Stimulated activated CD4-positive, alpha-beta T cell treated with anti-CD3 and anti-CD28 coated beads, Interleukin-12 subunit alpha, Interleukin-12 subunit beta, amount 100 ng/mL, for 48 hours (primary cell): Measurements from ENCODE around the gene PCARE.
"Not testable (repeated sequence)": the region's sequence is repeated elsewhere in the genome, so short reads cannot be mapped to it uniquely, and the experiment has no call there.

Experiments used
- DNase-seq, 3 donors: peaks; one replicate each; pipeline ENCODE4 v3.0.0-alpha.2; 2020; ENCODE audit warnings: low read depth in 2 of 3, low spot score in 1 of 3

The PCARE gene

DNA sequence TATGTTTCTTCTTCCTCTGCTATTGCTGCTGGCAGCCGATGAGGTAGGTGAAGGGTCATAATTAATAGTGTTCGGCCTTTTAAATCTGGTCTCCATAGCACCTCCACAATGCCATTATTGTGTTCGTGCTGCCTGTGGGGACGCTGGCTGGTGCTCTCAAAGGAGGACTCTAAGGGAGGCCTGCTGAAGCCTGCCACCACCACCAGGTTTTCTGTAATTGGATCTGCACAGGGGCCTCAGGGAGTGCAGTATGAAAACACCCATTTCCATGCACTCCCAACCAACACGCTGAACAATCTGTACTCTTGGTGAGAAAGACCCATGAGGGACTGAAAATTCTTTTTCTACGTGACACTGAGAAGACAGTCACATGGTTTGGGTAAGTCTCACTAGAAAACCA lies 23.2 kb upstream of the PCARE start:
- DNase-seq: no peak

GRCh38 chr2:29096969-29097368 lies 22.6 kb upstream of the PCARE start:
- DNase-seq: no peak

- not testable (repeated sequence) for DNase-seq
Observed at GRCh38 chr2:29090311-29090710, 16.0 kb upstream of the PCARE start.

DNA sequence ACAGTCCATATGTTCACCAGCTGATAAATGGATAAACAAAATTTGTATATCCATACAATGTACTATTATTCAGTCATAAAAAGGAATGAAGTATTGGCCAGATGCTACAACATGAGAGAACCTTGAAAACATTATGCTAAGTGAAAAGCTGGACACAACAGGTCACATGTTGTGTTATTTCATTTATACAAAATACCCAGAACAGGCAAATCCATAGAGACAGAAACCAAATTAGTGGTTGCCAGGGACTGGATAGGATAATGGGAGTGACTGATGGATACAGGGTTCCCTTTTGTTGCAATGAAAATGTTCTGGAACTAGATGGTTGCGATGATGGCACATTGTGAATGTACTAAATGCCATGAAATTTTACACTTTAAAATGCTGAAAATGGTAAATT lies 10.2 kb upstream of the PCARE start:
- no peak for DNase-seq

DNA sequence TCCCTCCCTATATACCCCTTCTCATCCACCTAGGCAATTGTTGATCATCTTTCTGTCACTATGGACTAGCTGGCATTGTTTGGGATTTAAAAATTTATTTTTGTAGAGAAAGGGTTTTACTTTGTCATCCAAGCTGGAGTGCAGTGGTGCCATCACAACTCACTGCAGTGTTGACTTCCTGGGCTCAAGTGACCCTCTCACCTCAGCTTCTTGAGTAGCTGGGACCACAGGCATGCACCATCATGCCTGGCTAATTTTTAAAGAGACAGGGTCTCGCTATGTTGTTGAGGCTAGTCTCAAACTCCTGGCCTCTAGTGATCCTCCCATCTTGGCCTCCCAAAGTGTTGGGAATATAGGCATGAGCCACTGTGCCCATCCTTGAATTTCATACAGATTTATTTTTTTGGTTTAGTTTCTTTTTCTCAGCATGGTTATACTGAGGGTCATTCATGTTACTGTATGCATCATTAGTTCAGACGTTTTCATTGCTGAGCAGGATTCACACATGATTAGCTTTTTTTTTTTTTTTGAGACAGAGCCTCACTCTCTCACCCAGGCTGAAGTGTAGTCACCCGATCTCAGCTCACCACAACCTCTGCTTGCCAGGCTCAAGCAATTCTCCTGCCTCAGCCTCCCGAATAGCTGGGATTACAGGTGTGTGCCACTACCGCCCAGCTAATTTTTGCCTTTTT lies 8.6 kb upstream of the PCARE start:
- no peak for DNase-seq

DNA sequence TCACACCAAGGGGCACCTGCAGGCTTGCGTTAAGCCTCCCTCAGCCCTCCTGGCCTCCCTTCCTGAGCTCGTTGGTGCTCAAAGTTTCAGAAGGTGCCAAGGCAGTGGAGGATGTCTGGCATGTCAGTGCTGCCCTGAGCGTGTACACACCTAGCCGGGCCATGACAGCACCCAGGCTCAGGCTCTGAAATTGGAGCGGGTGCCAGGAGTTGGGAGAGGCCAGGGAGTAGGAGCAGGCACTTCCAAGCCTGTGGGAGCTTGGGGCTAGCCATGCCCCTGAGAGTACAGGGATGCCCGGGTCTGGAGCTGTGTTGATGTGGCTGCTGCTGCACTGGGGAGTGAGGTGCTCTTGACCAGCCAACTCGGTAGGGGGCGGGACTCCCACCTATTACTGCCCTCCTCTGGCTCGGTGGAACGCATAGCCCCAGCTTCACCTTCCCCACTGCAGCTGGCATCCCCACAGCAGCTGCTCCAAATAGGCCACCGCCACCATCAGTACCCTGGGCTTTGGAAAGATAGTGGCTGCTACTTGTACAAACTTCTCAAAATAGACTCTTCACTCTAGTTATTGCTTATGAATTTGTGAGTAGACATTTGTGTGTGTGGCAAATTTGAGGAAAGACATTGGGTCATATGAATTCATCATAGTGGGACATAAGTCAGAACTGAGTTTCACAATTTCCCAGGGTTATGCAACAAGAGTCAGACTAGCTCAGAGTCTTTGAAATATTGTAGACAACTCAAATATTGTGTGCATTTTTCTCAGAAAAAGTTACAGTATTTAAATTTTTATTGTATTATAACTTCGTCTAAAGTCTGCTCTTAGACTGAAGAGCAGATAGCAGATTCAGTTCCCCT lies 6.8 kb upstream of the PCARE start:
- DNase-seq: no peak

- no peak for DNase-seq
Observed at GRCh38 chr2:29079887-29080286, 5.6 kb upstream of the PCARE start.

- no peak for DNase-seq
Observed at GRCh38 chr2:29075894-29076705, 1.8 kb upstream of the PCARE start.

DNA sequence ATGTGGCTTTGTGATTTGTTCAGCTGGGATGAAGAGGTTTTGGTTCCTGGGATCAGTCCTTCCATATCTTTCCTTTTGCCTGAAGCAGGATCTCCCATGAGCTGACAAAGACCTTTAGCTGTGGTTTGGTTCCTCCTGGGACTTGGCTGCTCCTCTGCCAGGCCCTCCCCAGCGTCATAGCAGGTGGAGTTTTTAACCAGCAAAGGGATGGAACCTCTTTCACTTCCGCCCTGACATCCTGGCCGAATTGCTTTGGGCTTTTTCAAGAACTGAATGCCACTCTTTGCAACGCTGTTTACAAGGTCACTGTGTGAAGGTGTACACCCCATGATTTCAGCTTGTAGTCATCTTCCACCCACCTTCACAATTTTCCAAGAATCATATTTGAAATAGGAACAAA lies 390 bp downstream of the PCARE start:
- no peak for DNase-seq

- no peak for DNase-seq
Observed at GRCh38 chr2:29072971-29073725, 1.2 kb downstream of the PCARE start.

DNA sequence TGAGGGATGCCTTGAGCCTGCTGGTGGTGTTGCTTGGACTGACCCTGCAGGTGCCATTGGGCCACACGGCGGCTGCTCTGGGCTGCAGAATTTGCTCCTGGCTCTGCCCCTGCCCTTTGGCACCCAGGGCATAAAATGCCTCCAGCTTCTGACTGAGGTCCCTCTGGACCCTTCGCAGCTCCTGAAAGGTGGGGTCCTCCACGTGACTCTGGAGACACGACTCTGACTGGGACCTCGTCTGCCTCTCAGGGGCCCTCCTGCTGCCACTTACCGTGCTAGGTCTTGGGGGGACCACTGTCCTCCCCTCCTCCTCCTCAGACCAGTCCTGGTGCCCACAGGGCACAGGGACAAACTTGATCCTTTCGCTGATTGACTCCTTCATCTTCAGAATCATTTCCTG lies 2.1 kb downstream of the PCARE start:
- no peak for DNase-seq

DNA sequence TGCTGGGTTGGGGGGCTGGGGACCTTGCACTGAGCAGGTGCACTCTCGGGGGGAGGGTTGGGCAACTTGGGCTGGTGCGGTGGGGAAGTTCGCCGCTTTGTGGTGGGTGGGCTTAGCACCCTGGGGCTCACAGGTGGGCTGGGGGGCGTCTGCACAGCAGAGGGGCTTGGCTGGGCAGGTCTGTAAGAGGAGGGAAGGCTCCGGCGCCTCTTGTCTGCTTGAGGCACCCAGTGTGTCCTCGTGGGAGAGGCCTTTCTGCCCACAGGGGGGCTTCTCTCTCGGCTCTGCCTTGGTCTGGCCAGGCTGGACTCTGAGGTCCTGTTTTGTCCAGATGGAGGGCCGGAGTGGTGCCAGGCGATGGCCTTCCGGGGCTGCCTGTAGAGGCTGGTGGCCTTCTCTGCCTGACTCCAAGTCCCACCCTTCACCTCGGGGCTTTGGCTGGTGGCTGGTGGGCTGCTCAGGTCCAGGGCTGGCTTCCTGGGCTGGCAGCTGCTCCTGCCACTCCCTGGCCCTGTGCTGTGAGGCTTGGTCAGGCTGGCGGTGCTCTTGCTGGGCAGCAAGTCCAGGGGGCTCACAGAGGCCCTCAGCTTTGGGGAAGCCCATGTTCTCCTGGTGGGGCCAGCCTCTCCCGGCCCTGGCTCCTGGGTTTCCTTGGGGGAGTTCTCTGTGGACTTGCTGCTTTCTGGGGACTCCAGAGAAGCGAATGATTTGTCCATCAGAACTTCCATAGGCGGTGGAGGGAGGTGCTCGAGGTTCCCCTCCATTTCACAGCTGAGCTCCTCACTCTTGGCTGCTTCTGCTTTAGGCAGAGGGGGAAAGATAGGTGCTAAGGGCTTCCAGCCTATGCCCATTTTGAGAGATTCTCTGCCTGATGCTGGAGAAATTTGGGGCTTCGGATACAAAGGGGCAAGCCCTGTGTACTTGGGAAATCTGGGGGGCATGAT lies 3.0 kb downstream of the PCARE start:
- DNase-seq: no peak

DNA sequence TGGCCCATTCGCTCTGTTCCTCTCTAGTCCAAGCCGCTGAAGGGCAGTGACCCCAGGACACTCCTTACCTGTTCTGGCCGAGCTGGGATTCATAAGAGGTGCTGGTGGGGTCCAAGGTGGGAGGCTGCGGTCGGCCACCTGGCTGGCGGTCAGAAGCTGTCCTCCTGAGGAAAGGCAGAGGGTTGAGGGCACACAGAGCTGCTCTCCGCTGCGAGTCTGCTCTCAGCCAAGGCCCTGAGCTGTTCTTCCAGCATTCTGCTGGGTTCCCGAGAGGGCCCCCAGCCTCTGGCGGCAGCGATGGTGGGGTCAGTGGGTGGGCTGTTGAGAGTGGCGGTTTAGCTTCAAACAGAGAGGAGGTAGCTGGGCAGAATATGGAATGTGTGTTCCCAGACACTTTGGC lies 3.8 kb downstream of the PCARE start:
- DNase-seq: no peak

- no peak for DNase-seq
Observed at GRCh38 chr2:29068513-29068912, 5.8 kb downstream of the PCARE start.

DNA sequence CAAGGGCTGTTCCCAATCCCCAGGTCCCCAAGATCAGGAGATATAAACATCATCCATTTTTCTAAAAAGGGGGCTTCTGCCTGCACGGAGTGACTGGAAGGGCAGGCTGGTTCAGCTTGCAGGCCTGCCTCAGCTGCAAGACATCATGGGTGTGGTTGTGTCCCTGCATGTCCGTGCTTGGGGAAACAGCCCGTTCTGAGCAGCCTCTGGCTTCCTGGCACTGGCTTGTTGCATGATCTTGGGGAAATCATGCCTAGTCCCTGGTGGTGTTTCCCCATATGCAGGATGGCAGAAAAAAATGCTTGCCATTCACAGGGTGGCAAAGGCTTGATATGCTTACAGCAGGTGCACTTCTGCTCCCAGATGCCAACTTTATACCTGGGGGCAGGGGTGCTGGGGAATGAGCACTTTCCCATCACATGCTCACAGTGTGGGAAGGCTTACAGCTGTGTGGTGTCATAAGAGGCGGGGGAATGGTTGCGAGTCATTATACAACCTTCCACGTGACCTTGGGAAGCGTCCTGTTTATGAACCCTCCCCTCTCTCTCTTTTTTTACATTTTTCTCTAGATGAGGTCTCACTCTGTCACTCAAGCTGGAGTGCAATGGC lies 7.2 kb downstream of the PCARE start:
- no peak for DNase-seq

DNA sequence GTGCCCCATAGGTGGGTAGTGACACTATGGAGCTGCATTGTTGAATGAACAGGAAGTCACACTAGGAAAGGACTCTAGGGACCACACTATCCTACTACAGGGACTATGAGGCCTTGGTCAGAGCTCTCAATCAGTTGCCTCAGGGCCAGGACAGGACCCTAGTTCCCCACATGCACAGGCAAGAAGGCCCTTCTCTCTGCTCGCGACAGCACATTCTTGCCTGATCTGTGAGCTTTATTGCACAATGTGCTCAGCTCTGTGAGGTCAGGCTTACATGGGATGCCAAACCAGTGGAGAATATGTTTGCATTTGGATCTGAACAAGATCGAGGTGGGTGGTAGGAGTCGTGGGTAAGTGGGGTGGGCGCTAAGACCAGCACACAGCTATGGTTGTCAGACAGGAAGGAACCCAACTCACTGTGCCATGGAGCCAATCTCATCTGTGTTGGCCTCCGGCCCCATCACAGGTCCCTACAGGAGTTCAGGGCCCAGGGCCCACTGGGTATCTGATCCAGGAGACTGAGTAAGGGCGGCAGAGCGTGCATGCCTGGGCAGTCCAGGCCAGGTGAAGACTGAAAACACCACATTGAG lies 8.0 kb downstream of the PCARE start:
- DNase-seq: no peak

DNA sequence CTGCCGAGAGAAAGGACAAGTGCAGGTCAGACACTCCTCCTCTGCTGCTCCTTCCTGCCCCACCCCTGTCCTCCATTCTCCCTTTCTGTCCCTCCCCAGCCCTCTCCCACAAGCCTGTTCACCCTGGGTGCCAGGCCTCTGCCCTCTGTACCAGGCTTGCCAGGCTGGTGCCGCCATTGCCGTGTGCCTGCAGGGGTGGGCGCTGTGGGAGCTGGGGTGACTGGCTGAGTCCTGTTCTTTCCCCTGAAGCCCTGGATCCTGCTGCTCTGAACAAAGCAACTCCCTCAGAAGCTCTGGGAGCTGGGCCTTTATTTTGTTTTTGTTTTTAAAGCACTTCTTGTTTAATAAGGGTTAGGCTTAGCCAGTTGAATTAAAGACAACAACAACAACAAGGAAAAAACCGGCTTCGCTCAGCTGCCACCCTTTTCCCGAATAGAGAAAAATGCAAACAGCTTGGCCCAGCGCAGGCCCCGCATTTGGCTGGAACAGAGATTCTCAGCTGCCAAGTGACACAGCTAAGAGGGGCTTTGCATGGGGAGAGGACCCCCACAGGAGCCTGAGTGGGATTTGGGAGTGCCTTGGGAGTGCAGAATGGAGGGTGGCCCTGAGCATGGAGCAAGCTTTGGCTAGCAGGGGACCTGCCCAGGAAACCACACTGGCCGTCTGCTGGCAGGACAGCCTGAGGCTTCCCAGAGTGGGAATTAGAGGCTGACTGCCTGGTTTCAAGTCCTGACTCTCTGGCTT lies 9.1 kb downstream of the PCARE start:
- no peak for DNase-seq

- no peak for DNase-seq
Observed at GRCh38 chr2:29064746-29065067, 9.6 kb downstream of the PCARE start.

DNA sequence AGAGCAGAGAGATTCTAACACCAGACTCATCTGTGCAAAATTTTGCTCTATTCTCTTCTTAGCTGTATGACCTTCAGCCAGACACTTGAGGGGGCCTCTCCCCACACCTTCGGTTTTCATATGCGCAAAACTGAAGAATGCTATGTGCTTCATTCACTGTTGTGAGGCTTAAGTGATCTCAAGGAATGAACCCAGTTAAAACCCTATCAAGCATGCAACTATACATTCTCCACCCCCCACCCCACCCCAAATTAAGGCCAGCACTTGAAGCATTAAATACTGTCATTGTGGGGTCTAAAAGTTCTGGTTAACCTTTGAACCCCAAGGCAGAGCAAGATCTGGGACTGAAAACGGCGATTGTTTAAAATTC lies 10.0 kb downstream of the PCARE start:
- no peak for DNase-seq
